ENCODE data around the gene F2R. TPM values are rescaled to one million over a fixed set of nuclear protein-coding genes. Genes with fewer than 3 reads are reported as not detected.
A peak's percentile ranks its signal among the peaks of the same experiment; 100 is the strongest.
"Not testable (repeated sequence)": the region's sequence is repeated elsewhere in the genome, so short reads cannot be mapped to it uniquely, and the experiment has no call there.

Gene F2R
- total and polyA plus RNA-seq, 2 experiments from 2014 or later: 4.4 to 5.3 TPM

- H2AFZ ChIP-seq: no peak overlapping the region
- 80% methylated on average over 8 of the region's 8 CpGs for WGBS, 2 experiments (ENCODE audit: low coverage in 1 of 2, low lambda C conversion rate in 2 of 2, missing lambda C conversion rate in 2 of 2)
- TF ChIP-seq EZH2phosphoT487 (IDR thresholded peaks at IDR 0.05; ENCODE audit: insufficient read depth, low read depth): no peak
- TF ChIP-seq EZH2 (IDR thresholded peaks at IDR 0.05; ENCODE audit: insufficient read depth, poor library complexity, severe bottlenecking): no peak
- H3K27me3 ChIP-seq (replicated peaks; ENCODE audit: insufficient read depth): peaks cover 57% of the 10 kb centered on the region
- H3K9ac ChIP-seq: no peak overlapping the region
- no peaks in the 10 kb centered on the region for H3K36me3 ChIP-seq (ENCODE audit: low read depth)
- H3K4me2 ChIP-seq (ENCODE audit: unreplicated experiment): no peak overlapping the region
- no peak overlapping the region for H3K4me3 ChIP-seq
- no peak for DNase-seq
- in situ Hi-C loops (cut with MboI): no loop called here
- no peak overlapping the region for H3K27ac ChIP-seq
- H3K9me2 ChIP-seq (ENCODE audit: insufficient read depth): no peaks in the 10 kb centered on the region
- H3F3A ChIP-seq (ENCODE audit: insufficient read depth): no peaks in the 10 kb centered on the region
- no peaks in the 10 kb centered on the region for H3K9me3 ChIP-seq (ENCODE audit: low read depth)
- no peaks in the 10 kb centered on the region for H3K79me2 ChIP-seq (ENCODE audit: insufficient read depth)
- H4K20me1 ChIP-seq (ENCODE audit: insufficient read depth): no peaks in the 10 kb centered on the region
- H3K4me1 ChIP-seq (ENCODE audit: insufficient read depth): no peaks in the 10 kb centered on the region
Observed at GRCh38 chr5:76677849-76678472, 38.0 kb upstream of the F2R start.

DNA sequence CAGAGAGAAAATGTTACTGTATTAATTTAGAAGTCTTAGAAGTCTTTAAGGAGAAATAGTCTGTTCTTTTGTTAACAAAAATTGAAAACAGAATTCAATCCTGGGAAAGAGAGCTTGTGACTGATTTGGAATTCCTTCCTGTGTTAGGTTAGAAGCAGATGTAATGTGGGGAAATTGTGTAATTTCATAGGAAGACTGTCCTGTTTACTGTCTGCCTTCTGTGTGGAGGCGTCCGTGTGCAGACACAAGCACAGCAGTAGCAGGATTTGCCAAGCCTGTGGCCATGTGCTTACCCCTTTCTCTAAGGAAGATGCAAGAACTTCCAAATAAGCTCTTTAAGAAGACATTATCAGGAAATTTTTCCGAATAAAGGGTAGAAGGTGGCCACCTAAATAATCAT, 36.7 kb upstream of the F2R start:
- in situ Hi-C loops (cut with MboI): no loop called here
- H3K4me1 ChIP-seq (ENCODE audit: insufficient read depth): no peaks in the 10 kb centered on the region
- no peak overlapping the region for H2AFZ ChIP-seq
- H3K9me2 ChIP-seq (ENCODE audit: insufficient read depth): no peaks in the 10 kb centered on the region
- peaks cover 47% of the 10 kb centered on the region for H3K27me3 ChIP-seq (replicated peaks; ENCODE audit: insufficient read depth)
- H3F3A ChIP-seq (ENCODE audit: insufficient read depth): no peaks in the 10 kb centered on the region
- 18 to 22% methylated on average over 3 of the region's 3 CpGs for WGBS, 2 experiments (ENCODE audit: low coverage in 1 of 2, low lambda C conversion rate in 2 of 2, missing lambda C conversion rate in 2 of 2)
- H3K36me3 ChIP-seq (ENCODE audit: low read depth): no peaks in the 10 kb centered on the region
- H3K4me3 ChIP-seq: no peak overlapping the region
- no peak overlapping the region for H3K4me2 ChIP-seq (ENCODE audit: unreplicated experiment)
- peak; percentile 56 for DNase-seq
- TF ChIP-seq EZH2phosphoT487 (IDR thresholded peaks at IDR 0.05; ENCODE audit: insufficient read depth, low read depth): no peak
- TF ChIP-seq EZH2 (IDR thresholded peaks at IDR 0.05; ENCODE audit: insufficient read depth, poor library complexity, severe bottlenecking): no peak
- H3K79me2 ChIP-seq (ENCODE audit: insufficient read depth): no peaks in the 10 kb centered on the region
- H3K27ac ChIP-seq: no peak overlapping the region
- no peaks in the 10 kb centered on the region for H4K20me1 ChIP-seq (ENCODE audit: insufficient read depth)
- H3K9ac ChIP-seq: no peak overlapping the region
- H3K9me3 ChIP-seq (ENCODE audit: low read depth): no peaks in the 10 kb centered on the region

DNA sequence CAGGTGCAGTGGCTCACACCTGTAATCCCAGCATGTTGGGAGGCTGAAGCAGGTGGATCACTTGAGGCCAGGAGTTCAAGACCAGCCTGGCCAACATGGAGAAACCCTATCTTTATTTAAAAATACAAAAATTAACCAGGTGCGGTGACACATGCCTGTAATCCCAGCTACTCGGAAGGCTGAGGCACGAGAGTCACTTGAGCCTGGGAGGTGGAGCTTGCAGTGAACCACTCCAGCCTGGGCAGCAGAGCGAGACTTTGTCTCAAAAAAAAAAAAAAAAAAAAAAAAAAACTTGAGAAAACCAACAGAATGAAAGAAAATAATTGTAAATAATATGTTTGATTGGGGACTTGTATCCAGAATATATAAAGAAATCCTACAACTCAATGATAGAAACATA, 35.1 kb upstream of the F2R start:
- WGBS, 2 experiments (ENCODE audit: low coverage in 1 of 2, low lambda C conversion rate in 2 of 2, missing lambda C conversion rate in 2 of 2): 70 to 75% methylated on average over 4 of the region's 4 CpGs
- H3K4me1 ChIP-seq (ENCODE audit: insufficient read depth); in situ Hi-C loops (cut with MboI); H3K27ac ChIP-seq; H3K36me3 ChIP-seq (ENCODE audit: low read depth); H3K4me3 ChIP-seq; H2AFZ ChIP-seq; H3F3A ChIP-seq (ENCODE audit: insufficient read depth); H3K9me2 ChIP-seq (ENCODE audit: insufficient read depth); H3K9ac ChIP-seq; DNase-seq; H4K20me1 ChIP-seq (ENCODE audit: insufficient read depth); H3K9me3 ChIP-seq (ENCODE audit: low read depth); H3K4me2 ChIP-seq (ENCODE audit: unreplicated experiment); H3K79me2 ChIP-seq (ENCODE audit: insufficient read depth): not testable (repeated sequence)
- peaks cover 36% of the 10 kb centered on the region for H3K27me3 ChIP-seq (replicated peaks; ENCODE audit: insufficient read depth)

DNA sequence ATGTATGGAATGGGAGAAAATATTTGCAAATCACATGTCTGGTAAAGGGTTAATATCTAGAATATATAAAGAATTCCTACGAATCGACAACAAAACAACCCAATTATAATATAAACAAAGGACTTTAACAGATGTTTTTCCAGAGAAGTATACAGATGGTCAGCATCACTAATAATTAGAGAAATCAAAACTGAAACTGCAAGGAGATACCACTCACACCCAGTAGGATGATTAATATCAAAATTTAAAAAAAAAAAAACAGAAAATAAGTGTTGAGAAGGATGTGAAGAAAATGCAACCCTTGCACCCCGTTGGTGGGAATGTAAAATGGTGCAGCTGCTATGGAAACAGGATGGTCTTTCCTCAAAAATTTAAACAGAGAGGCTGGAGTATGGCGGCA, 34.6 kb upstream of the F2R start:
- no peaks in the 10 kb centered on the region for H3K9me2 ChIP-seq (ENCODE audit: insufficient read depth)
- in situ Hi-C loops (cut with MboI): no loop called here
- H3K9ac ChIP-seq: no peak overlapping the region
- no peaks in the 10 kb centered on the region for H3K79me2 ChIP-seq (ENCODE audit: insufficient read depth)
- no peaks in the 10 kb centered on the region for H3K36me3 ChIP-seq (ENCODE audit: low read depth)
- H3K4me1 ChIP-seq (ENCODE audit: insufficient read depth): no peaks in the 10 kb centered on the region
- H3K27me3 ChIP-seq (replicated peaks; ENCODE audit: insufficient read depth): peaks cover 33% of the 10 kb centered on the region
- H3K4me2 ChIP-seq (ENCODE audit: unreplicated experiment): no peak overlapping the region
- H3K4me3 ChIP-seq: no peak overlapping the region
- H3K9me3 ChIP-seq (ENCODE audit: low read depth): no peaks in the 10 kb centered on the region
- TF ChIP-seq EZH2phosphoT487 (IDR thresholded peaks at IDR 0.05; ENCODE audit: insufficient read depth, low read depth): no peak
- no peak for TF ChIP-seq EZH2 (IDR thresholded peaks at IDR 0.05; ENCODE audit: insufficient read depth, poor library complexity, severe bottlenecking)
- no peak for DNase-seq
- H3K27ac ChIP-seq: no peak overlapping the region
- no peak overlapping the region for H2AFZ ChIP-seq
- 21 to 31% methylated on average over 4 of the region's 4 CpGs for WGBS, 2 experiments (ENCODE audit: low coverage in 1 of 2, low lambda C conversion rate in 2 of 2, missing lambda C conversion rate in 2 of 2)
- no peaks in the 10 kb centered on the region for H4K20me1 ChIP-seq (ENCODE audit: insufficient read depth)
- no peaks in the 10 kb centered on the region for H3F3A ChIP-seq (ENCODE audit: insufficient read depth)

GRCh38 chr5:76682387-76682786, 33.5 kb upstream of the F2R start:
- no peak overlapping the region for H3K4me2 ChIP-seq (ENCODE audit: unreplicated experiment)
- no peak overlapping the region for H3K27ac ChIP-seq
- no peak overlapping the region for H3K9ac ChIP-seq
- H3K36me3 ChIP-seq (ENCODE audit: low read depth): no peaks in the 10 kb centered on the region
- no peaks in the 10 kb centered on the region for H3K4me1 ChIP-seq (ENCODE audit: insufficient read depth)
- no peaks in the 10 kb centered on the region for H3K9me2 ChIP-seq (ENCODE audit: insufficient read depth)
- H2AFZ ChIP-seq: no peak overlapping the region
- in situ Hi-C loops (cut with MboI): no loop called here
- TF ChIP-seq EZH2phosphoT487 (IDR thresholded peaks at IDR 0.05; ENCODE audit: insufficient read depth, low read depth) (no peak), EZH2 (IDR thresholded peaks at IDR 0.05; ENCODE audit: insufficient read depth, poor library complexity, severe bottlenecking) (no peak)
- DNase-seq: no peak
- H3K79me2 ChIP-seq (ENCODE audit: insufficient read depth): no peaks in the 10 kb centered on the region
- 39 to 57% methylated on average over 2 of the region's 2 CpGs for WGBS, 2 experiments (ENCODE audit: low coverage in 1 of 2, low lambda C conversion rate in 2 of 2, missing lambda C conversion rate in 2 of 2)
- peaks cover 26% of the 10 kb centered on the region for H3K27me3 ChIP-seq (replicated peaks; ENCODE audit: insufficient read depth)
- H3K4me3 ChIP-seq: no peak overlapping the region
- no peaks in the 10 kb centered on the region for H3F3A ChIP-seq (ENCODE audit: insufficient read depth)
- H4K20me1 ChIP-seq (ENCODE audit: insufficient read depth): no peaks in the 10 kb centered on the region
- no peaks in the 10 kb centered on the region for H3K9me3 ChIP-seq (ENCODE audit: low read depth)

Measured in GM23248 (cell line).